Astrocyte of the hippocampus (primary cell): Measurements from ENCODE around the gene UBQLN1.
"Not testable (repeated sequence)": the region's sequence is repeated elsewhere in the genome, so short reads cannot be mapped to it uniquely, and the experiment has no call there.

Experiments used
- DNase-seq: peaks from one replicate; pipeline ENCODE4 v3.0.0; 2011; ENCODE audit warnings: low read depth, low spot score

UBQLN1 gene

DNA sequence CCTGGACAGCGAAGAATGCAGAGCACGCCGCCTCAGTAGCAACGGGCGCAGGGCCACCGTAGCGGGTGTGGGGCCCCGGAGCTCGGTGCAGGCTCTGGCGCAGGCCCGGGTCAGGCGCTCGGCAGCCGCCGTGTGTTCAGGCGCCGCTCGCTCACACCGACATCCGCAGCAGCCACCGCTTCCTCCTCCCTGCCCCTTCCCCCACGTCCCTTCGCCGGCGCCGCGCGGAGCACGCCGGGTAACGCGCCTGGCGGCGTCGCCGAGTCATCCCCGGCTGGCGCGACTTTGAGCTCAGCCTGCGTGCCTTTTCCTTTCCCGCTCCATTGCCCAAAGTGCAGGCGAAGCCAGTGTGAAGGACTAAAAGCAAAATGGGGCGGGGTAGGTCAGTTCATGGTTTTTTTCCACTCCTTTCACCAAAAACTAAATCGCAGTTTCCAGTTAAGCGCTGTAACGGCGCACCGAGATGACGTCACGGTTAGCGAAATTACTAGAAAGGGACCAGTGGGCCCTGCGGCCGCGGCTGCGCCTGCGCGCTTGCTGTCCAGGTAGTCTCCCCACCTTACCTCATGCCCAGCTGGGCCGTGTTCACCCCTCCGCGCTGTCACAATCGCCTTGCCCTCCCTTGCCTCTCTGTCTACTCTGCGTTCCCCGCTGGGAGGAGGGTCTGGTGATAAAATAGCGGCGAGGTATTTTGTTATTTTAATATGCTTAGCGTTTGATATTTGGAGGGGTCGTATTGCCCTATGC is at the start of gene UBQLN1:
Gene UBQLN1 (minus strand): TSS at position 191 of the 747 bp plus-strand sequence. CDS start 279 bp downstream, outside the sequence.
- DNase-seq, result peak; percentile 97

DNA sequence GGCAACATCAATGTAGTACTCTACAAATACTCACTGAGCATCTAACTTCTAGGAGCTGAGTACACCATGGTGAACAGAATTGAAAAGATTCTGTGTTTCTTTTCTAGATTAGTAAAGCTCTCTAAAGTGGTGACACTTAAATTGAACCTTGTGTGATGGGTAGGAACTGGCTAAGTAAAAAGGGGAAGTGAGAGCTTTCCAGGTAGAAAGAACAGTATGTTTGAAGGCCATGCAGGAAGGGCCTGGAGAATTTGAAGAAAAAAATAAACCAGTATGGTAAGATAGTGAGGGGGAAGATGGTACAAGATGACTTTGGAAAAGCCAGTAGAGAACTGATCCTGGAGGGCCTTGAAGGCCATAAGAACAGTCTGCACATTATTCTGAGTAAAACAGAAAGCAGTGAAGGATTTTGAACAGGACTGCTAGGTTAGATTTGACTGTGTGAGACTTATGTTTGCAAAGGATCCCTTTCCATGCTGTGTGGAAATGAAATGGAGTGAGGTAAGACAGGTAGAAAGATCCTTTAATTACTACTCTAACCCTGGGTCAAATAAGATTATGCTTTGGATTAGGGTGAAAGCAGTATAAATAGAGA is 46.7 kb upstream of the UBQLN1 start:
- DNase-seq, result no peak

DNA sequence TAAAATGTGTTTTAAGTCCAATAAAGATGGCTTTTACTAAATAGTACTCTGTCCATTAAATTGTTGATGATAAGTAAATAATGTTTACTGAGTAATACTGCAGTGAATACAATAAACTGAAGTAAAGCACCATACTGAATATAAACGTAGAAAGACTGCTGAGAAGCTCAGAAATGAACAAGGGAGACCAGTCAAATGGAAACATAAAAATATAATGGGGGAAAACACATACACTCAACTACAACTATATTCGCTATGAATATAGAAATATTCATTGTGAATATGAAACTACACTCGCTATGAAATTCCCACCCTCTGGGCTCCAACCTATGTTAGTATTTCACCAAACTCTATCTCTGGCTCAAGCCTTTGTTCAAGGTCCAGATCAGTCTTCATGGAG is 41.9 kb upstream of the UBQLN1 start:
- no peak for DNase-seq

DNA sequence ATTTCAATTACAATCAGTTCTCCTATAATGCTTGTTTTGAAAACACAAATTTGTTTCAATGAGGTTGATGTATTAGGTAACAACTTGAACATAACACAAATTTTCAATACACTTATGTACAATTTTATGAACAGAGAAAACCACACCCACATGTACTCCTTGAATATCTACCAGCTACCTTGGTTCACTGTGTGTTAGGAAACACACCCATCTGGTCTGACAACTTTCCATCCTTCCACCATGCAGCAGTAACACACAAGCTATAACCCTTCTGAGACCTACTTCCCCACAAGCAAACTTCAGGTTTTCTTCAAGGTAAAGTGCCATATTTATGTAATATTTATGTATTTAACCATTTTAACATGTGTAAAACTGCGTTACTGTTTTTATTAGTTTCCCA is 36.4 kb upstream of the UBQLN1 start:
- no peak for DNase-seq

DNA sequence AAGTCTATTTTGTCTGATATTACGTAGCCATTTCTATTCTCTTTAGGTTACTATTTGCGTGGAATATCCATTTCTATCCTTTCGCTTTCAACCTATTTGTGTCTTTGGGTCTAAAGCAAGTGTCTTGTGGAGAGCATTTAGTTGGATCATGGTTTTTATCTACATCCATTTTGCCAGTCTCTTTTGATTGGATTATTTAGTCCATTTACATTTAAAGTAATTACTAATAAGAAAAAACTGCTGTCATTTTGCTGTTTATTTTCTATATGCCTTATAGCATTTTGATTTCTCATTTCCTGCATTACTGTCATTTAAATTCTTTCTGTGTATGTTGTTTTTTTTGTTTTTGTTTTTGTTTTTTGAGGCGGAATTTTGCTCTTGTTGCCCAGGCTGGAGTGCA is 26.0 kb upstream of the UBQLN1 start:
- no peak for DNase-seq

DNA sequence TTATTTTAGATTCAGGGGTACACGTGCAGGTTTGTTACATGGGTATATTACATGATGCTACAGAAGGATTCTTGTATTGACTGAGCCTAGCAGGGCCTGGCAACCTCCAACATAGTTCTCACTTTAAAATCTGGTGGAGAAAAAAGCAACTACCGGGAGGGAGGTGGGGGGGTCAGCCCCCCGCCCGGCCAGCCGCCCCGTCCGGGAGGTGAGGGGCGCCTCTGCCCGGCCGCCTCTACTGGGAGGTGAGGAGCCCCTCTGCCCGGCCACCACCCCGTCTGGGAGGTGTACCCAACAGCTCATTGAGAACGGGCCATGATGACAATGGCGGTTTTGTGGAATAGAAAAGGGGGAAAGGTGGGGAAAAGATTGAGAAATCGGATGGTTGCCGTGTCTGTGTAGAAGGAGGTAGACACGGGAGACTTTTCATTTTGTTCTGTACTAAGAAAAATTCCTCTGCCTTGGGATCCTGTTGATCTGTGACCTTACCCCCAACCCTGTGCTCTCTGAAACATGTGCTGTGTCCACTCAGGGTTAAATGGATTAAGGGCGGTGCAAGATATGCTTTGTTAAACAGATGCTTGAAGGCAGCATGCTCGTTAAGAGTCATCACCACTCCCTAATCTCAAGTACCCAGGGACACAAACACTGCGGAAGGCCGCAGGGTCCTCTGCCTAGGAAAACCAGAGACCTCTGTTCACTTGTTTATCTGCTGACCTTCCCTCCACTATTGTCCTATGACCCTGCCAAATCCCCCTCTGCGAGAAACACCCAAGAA is 21.0 kb upstream of the UBQLN1 start:
- DNase-seq, result not testable (repeated sequence)

DNA sequence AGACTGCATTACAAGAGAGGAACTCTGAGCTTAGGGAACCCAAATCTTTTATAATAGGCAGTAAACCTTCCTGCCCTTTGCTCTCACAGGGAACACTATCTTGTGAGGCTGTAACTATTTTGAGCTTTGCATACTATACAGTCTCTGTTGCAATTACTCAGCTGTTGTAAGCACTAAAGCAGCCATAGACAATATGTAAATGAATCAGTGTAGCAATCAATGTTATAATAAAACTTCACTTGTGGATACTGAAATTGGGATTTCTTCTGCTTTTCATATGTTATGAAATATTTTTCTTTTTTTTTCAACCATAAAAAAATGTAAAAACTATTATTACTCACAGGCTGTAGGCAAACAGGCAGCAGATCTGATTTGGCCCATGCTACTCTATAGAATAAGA is 16.7 kb upstream of the UBQLN1 start:
- no peak for DNase-seq

DNA sequence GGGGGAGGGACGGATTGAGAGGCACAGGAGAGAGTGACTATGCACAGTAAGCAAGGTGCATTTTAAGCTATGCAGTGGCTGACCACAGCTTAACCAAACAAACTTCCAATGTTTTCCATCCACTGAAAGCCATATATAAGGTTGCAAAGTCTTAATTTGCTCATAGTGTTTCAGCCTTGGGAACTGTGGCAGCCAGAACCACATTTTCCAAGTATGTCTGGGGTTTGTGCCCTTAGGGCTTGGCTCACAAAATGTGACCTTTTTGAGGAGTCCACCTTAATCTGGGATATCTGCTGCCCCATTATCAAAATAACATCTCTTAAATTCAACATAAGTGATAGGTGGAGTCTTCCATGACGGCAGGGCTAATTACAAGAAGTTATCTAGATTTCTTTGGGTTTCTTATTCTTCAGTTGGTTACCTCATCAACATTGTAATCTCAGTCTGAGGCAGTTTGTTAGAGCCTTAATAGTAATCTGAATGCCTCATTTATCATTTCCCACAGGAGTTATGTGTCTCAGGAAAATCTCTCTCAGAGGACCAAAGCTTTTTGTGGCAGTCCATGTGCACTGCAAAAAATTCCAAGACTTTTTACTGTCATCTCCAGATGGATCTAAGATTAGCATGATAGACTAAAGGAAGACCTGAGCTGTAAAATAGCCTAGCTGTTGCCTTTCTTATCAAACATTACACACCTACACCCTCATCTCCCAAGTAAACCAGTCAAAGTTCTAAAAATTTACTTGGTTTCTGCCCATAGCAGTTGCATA is 15.2 kb upstream of the UBQLN1 start:
- peak; percentile 15 for DNase-seq

DNA sequence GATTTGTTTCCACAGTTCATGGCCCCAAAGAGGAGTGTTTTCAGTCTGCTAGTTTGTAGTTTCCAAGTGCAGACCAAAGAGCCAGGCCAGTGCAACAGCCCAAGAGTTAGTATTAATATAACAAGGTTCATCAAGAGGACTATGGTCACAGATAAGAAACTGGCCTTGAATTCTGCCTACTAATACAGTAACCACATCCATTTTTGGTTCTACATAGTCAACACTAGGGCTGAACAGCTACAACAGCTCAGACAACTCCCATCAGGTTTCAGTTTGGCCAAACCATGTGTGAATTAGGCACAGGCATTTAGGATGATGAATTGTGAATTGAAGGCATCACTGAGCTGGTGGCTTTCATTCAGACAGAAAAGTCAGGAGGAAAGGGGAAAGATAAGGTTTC is 13.8 kb upstream of the UBQLN1 start:
- no peak for DNase-seq

DNA sequence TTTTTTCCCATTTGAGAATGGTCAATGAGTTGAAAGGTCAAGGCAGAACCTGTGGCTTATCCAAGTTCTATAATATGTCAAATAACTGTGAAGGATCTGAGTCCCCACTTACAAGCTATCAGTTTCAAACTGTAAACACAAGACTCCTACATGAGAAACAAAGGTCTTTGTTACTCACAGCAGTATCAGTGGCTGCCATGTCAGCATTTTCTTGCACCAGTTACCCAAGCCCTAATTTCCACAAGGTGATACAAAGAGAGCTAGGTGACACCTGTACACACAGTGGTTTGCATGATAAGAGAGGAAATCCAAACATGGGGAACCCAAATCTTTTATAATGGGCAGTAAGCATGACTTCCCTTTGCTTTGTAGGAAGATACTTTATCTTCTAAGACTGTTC is 8.0 kb upstream of the UBQLN1 start:
- no peak for DNase-seq

DNA sequence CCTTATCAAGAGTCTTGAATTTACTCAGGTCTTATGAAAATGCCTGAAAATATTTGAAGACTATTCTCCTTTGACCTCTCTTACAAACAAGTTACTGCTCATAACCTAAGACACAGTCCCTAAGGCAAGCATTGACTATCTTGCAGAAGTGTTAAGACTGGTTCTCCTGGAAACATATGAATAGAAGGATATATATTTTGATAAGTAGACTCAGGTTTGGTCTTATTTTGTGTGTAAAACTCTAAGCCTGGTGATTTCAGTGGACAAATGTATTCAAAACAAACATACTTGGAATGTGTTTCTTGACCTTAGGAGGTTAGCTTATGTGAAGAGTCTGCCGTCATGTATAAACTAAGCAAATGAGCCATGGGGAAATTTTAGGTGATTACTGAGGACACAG is 7.5 kb upstream of the UBQLN1 start:
- DNase-seq, result no peak

DNA sequence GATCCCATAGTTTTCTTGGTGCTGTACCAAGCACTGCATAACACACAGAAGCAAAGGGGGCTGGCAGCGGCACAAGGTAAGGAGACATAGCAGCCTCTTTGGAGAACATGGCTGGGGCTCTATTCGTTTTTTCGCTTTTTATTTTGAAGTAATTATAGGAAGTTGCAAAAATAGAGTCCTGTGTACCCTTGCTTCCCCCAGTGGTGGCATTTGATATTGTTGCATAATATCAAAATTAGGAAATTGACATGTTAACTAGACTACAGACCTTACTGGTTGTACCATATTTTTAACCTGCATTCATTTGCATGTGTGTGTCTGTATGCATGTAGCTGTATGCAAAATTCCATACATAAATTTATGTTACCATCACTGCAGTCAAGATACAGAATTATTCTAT is 6.6 kb upstream of the UBQLN1 start:
- peak; percentile 7 for DNase-seq

DNA sequence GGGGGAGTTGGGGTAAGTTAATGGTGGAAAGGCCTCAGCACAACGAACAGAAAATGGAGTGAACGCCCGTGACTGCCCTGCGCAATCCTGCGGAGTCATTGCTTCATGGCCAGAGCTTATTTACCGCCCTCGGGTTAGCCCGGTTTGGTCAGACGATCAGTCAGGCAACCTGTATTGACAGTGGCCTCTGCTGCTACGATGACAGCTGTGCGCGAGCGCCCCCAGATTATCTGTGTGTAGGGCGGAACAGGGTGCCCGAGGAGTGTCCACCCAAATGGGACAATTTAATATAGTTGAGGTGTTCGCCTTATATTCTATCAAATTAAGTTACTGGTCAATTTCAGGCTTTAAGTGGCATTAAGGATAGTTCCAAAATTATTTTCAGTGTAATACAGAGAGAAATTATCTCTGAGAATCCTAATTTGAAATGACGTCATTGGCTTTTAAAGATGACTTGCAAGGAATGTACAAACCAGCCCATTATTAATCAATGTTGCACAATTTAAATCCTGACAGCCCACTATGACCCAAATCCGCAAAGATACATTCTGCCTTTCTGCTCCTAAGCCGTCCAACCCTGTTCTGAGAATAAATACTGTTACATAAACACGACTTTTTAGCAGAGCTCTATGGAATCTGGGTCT is 879 bp upstream of the UBQLN1 start:
- peak; percentile 55 for DNase-seq

DNA sequence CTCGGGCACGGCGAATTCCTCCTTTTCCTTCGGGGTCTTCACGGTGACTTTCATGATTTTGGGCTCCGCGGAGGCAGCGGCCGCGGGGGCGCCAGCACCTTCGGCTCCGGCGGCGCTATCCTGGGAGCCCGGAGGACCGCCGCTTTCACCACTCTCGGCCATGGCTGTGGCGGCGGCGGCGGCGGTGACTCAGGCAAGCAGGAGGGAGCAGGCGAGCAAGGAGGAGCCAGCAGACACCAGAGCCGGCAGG is 315 bp downstream of the UBQLN1 start:
- peak; percentile 92 for DNase-seq

DNA sequence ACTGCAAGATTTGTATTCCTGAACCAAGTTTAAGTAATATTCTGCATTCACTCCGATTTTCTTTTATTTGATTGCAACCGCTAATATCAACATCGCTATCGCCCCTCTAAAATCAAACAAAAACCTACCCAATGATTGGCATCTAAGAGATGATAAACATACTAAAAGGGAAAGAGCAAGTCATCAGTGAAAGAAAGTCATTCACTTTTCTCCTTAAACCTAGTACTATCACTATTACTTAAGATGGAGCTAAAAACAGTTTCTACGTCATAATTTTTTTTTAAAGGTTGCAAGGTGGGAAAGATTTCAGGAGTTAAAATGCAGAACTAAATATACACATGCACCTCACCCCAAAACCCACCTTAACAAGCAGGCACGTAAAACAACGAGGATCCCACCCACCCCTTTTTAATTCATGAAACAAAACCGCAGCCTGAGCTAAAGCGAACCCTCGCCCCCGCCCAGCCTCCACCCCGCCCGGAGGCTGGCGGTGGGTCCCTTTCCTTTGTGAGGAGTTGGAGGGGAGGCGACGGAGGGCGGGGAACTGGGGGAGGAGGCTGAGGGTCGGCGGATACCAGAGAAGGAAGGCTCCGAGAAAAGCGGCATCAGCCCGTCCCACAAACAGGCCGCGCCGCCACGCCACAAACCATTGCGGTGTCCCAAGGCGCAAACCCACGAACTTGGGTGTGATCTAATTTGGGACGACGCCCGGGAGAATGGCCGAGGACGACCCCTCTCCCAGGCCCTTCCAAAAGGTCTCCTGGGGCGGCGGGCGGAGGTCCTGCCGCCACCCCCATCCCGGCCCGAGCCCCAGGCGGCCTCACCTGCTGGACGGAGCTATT is 861 bp downstream of the UBQLN1 start:
- DNase-seq, result peak; percentile 74

DNA sequence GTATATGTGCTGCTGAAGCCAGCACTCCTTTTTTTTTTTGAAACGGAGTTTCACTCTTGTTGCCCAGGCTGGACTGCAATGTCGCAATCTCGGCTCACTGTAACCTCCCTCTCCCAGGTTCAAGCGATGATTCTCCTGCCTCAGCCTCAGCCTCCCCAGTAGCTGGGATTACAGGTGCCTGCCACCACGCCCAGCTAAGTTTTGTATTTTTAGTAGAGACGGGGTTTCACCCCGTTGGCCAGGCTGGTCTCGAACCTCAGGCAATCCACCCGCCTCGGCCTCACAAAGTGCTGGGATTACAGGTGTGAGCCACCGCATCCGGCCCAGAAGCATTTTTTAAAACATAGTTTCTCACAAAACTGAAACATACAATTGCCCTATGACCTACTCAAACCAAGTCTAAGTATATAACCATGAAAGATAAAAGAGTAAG is 2.5 kb downstream of the UBQLN1 start:
- DNase-seq, result not testable (repeated sequence)

DNA sequence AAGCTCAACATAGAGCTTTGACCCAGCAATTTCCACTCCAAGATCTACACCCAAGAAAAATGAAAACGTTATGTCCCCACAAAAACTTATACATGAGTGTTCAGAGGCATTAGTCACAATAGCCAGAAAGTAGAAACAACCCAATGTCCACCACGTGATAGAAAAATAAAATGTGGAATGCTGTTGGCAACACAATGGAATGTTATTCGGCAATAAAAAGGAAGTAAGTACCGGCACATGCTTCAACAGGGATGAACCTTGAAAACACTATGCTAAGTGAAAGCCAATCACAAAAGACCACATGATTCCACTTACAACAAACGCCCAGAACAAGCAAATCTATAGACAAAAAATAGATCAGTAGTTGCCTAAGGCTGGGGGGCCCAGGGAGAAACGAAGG is 6.0 kb downstream of the UBQLN1 start:
- DNase-seq, result peak; percentile 67

DNA sequence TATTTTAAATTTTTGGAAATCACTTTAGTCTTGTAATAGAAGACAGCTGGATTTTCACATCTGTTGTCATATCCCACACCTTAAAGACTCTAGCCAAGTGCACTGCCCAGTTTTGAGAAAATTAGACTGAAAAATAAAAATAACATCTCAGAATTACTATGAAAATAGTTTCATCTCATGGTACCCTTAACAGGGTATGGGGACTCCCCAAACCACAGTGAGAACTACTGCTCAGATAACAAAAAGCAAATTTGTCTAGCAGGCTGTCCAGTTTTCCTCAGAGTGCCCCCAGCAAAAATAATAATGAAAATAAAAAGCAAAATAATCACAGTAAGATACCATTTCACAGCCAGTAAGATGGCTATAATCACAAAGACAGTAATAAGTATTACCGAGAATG is 6.5 kb downstream of the UBQLN1 start:
- no peak for DNase-seq

DNA sequence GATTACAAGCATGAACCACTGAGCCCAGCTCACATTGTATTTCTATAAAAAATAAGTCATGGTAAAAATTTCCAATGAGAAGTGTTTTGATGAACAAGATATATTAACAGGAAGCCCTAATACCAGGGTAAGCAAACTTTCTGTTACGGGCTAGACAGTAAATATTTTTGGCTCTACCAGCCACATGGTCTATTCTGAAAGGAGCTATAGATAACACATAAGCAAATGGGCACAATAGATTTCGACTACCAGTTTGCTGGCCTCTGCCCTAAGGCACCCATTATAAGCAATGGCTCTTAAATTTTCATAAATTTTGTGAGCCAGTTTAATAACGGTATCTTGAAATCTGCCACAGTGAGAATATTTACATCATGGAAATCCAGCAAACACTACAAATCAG is 8.1 kb downstream of the UBQLN1 start:
- DNase-seq, result no peak

DNA sequence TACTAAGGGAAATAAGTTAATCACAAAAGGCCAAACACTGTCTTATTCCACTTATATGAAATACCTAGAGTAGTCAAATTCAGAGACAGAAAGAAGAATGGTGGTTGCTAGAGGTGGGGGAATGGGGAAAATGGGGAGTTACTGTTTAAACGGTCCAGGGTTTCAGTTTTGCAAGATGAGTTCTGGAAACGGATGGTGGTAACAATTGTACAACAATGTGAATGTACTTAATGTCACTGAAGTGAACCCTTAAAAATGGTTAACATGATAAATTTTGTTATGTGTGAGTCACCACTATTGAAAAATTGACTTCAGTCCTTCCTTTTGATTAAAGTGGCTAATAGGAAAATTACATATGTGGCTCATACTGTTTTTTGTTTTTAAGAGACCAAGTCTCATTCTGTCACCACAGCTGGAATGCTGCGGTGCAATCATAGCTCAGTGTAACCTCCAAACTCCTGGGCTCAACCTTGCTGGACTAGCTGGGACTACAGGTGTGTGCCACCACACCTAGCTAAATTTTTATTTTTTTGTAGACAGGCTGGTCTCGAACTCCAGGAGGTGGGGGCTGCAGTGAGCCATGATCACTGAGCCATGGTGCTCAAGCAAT is 8.7 kb downstream of the UBQLN1 start:
- no peak for DNase-seq
